ENCODE results near the gene CASS4.

DNA sequence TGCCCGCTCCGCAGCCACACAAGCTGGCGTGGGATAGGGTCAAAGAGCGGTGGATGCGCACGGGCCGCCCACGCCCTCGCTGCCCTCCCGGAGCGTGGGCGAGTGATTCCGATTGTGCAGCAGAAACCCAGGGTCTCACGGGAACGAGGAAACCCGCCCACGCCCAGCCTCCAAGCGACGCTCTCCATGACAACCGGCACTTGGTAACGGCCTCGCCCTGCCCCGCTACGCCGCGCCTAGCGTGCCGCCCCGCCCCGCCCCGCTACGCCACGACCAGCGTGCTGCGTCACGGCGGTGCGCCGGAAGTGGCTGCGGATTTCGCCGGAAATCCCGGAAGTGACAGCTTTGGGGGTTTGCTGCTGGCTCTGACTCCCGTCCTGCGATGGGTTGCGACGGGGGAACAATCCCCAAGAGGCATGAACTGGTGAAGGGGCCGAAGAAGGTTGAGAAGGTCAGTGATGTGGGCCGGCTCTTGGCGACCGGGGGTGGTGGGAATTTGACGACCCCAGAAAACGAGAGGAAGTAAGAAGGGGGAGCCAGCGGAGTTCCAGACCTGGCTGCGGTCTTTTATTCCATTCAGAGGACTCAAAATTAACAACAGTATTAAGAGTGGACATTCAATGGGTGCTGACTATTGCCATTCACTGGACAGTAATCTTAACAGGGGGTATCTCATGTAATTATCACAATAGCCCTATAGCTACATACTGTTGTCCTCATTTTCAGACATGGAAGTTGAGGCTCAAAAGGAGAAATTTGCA is 56.4 kb downstream of the CASS4 start, which contains the start of gene RTF2:
- no peak for TF ChIP-seq EZH2 (IDR thresholded peaks at IDR 0.05; ENCODE audit: low read length, missing control alignments)
- TF ChIP-seq, protein P1, sequence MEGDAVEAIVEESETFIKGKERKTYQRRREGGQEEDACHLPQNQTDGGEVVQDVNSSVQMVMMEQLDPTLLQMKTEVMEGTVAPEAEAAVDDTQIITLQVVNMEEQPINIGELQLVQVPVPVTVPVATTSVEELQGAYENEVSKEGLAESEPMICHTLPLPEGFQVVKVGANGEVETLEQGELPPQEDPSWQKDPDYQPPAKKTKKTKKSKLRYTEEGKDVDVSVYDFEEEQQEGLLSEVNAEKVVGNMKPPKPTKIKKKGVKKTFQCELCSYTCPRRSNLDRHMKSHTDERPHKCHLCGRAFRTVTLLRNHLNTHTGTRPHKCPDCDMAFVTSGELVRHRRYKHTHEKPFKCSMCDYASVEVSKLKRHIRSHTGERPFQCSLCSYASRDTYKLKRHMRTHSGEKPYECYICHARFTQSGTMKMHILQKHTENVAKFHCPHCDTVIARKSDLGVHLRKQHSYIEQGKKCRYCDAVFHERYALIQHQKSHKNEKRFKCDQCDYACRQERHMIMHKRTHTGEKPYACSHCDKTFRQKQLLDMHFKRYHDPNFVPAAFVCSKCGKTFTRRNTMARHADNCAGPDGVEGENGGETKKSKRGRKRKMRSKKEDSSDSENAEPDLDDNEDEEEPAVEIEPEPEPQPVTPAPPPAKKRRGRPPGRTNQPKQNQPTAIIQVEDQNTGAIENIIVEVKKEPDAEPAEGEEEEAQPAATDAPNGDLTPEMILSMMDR (conservative IDR thresholded peaks at IDR 0.05 in 1 of 2, IDR thresholded peaks at IDR 0.05 in 1 of 2; ENCODE audit: low read depth in 1 of 2, low read length in 2 of 2) = no peak

All from fibroblast of lung (primary cell).